GM21447 (cell line): ENCODE measurements around the gene ITPK1.

ENCODE experiments used
- ATAC-seq: cut with Tn5 transposase; IDR thresholded peaks from one replicate; pipeline ENCODE4 v1.9.1; 2021; ENCODE audit not compliant: unreplicated experiment

The ITPK1 gene

DNA sequence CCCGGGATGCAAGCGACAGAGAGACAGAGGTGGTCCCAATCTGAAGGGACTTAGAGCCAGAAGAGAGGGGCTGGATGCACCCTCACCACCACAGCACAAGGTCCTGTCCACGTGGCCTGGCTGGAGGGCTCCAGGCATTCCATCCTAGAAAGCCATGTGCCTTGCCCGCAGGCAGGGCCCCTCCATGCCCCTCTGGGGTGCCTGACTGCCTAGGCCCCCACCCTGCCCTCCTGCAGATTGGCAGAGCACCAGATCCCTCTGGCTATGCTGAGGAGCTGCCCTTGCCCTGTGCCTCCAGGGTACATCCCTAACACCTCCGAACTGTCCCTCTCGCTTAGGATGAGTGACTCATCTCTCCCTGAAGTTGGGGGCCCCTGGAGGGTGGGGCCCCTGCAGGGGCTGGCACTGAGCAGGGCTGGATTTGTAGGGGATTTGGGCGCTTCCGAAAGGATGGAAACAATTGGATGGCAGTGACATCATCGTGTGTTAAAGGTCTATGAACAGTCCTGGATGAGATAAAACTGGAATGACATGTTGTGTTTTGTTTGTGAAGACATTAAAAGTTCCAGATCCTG is 141.8 kb downstream of the ITPK1 start:
- no peak for ATAC-seq

GRCh38 chr14:92973261-92973797 is 142.4 kb downstream of the ITPK1 start:
- no peak for ATAC-seq

DNA sequence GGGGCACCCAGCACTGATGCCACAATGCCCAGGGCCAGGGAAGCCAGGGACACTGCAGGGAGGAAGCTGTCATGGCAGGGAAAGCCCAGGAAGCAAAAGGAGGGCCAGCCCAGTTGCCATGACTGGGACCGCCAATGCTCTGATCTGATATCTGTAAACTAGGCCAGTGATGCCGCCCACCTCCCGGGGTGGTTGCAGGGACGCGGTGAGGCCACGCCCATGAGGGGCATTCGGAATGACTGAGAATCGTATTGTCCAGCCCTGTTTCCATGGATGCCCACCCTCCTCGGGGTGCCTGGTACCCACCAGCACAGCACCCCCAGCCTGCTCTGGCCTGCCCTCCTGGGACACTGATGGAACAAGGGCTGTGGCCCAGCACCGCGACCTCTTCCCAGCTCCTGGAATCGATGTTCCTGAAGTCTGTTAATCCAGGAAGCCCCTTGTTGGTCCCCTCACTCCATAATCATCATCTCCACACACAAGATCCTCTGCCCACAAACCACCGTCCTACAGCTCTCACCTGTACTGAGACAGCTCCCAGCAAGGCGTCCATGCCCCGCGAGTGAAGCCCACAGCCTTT is 144.0 kb downstream of the ITPK1 start:
- no peak for ATAC-seq

DNA sequence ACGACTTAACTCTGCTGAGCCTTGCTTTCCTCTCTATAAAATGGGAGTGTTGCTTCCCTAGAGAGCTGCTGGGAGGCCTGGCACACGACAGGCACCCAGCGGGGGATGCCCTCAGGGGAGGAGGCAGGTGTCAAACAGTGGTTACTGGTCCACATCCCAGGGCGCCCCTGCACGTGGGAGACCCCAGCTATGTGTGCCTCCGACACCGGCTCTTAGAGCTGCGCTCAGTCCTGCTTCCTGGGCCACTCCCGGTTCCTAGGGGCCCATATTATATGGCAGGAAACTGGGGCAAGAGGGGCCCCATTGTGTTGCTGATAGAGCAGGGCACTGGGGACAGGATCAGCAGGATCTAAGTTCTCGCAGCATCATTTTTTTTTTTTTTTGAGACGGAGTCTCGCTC is 145.5 kb downstream of the ITPK1 start:
- no peak for ATAC-seq

- ATAC-seq: no peak
Observed at GRCh38 chr14:92969871-92970270, 145.9 kb downstream of the ITPK1 start.

DNA sequence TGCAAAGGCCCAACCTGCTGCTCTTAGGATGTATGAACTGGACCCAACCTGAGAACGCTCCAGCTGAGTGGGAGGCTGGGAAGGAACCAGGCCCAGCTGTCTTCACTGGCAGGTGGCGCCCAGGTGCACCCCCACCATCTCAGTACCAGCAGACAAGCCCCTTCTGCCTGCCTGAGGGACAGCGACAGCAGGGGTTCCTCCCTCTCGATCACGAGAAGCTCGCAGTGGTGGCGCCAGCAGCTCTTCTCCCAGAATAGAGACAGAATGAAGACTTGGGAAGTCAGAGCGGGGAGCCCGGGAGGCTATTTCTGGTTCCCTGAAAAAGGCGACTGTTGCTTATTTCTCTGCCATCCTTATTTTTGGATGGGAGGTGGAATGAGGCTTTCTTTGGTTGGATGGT is 146.3 kb downstream of the ITPK1 start:
- ATAC-seq: no peak

- ATAC-seq: no peak
Observed at GRCh38 chr14:92968291-92969020, 147.3 kb downstream of the ITPK1 start.

GRCh38 chr14:92967346-92967926 is 148.3 kb downstream of the ITPK1 start:
- no peak for ATAC-seq

DNA sequence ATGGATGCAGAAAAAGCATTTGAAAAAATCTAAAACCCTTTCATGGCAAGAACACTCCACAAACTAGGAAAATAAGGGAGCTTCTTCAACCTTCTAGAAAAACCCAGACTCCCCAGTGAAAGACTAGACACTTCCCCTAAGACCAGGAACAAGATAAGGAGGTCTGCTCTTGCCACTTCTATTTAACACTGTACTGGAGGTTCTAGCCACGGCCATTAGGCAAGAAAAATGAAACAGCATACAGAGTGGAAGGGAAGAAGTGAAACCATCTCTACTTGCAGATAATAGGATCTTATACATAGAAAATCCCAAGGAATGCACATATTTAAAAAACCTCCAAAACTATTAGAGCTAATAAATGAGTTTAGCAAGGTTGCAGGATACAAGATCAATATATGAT is 150.4 kb downstream of the ITPK1 start:
- no peak for ATAC-seq

- no peak for ATAC-seq
Observed at GRCh38 chr14:92964124-92965109, 151.3 kb downstream of the ITPK1 start.

DNA sequence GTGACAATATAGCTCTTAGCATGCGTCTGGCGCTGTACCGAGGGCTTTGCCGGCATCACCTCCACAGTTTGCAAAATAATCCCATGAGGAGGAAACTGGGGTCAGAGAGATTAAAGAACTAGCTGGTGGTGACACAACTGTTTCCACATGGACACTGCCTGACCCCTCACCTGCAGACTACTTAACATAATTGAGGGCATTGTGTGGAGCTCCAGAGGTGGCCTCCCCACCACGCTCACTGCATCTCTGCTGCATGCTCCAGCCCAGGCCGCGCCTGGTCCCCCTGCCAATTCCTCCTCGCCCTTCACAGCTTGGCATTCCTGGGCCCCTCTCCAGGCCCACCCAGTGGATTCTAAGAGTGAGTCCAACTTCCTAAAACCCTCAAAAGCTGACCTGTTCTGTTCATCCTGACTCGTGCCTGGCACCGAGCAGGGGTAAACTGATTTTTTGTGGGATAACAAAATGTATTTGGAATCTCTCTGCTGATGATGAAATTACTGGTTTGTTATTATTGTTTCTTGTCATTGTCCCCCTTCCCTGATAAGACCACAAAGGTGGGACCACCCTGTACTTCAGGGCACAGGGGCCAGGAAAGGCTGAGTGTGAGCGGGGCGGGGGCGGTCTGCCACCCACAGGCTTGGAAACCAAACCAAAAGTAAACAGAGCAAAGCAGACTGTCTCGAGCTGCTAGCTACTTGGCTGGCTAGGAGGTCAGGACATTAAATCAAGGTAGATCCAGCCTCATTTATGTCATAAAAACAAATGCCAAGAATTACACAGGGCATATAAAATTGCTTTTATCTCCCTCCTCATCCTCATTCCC is 152.2 kb downstream of the ITPK1 start:
- no peak for ATAC-seq

DNA sequence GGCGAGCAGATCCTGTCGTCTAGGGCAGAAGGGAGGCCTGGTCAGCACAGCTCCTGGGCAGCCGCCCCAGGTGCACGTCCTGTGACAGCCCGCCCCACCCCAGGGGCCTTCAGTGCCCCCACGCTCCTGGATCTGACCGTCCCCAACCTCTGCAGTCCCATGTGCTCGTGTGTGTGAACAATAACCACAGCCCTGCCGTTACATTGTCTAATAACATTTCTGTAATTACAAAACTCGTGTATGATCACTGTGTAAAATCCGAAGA is 153.0 kb downstream of the ITPK1 start:
- ATAC-seq: no peak

GRCh38 chr14:92962031-92962830 is 153.5 kb downstream of the ITPK1 start:
- ATAC-seq: no peak

GRCh38 chr14:92961567-92961855 is 154.2 kb downstream of the ITPK1 start:
- ATAC-seq: no peak

DNA sequence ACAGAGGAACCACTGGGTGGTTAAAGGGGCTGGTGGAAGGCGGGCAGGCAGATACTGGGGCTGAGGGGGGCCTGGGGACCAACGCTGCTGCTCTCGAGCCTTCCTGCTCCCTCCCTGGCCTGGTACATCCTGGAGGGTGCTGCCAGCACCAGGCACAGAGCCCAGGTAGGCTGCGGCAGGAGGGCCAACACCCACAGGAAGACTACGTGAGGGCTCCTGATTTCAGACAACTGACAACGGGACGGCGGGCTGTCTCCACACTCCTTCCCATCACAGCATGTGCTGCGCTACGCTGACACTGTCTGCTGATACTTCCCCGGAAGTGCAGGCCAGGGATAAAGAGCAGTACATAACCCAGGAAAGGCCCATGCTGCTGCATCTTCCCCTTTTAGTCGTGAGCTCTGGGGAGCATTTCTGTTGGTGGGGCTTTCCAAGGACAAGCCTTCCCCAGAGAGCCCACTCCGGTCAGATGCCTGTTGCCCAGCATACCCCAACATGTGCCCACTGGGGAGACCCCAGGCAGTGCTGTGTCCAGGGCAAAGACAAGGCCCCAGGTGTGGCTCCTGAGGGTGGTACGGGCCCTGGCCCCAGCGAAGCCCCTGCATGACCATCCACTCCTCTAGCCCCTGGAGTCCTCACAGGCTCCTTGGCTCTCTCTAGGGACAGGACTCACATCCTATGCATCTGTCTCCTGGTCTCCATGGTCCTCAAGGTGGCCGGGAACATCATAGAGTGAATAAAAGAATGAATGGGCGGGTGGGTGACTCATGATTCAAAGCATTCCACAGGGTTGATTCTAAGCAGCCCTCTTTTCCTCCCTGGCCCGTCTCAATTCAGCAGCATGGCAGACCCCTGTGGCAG is 154.8 kb downstream of the ITPK1 start:
- no peak for ATAC-seq

DNA sequence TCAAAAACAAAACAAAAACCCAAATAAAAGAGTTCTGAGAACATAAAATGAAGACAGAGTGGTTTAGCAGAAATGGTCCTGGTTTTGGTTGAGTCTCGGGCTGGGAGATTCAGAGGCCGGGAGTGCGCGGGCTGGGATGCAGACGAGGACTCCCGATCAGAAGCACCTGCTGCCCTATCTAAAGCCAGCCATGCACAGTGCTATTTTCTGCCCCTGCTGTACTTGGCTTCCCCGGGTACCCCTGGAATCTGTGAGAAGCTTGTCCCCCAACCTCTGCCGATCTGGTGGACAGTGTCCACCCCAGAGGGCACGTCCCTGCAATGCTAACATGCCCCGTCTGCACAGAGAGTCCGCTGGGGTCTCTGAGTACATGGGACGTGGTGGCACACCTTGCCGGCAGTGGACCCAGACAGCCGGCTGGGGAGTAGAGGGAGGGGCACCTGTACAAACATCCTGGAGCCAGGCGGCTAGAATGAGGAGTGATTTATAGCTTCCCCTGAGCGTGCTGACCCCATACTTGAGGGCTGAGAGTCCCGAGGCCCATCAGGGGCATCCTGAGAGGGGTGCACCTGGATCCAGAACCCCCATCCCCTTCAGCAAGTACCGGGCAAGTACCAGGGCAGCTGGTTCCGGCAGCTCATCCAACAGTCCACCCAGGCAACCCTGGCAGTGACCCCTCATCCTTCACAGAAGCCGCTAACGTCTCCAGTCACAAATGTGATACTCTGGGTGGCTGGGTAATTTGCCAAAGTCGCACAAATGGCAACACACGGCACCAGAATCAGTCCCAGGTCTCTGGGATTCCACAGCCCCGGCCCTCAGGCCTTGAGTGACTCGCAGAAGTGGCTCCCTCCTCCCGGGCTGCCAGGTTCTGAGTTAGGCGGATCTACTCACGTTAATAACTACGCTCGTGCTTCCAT is 155.7 kb downstream of the ITPK1 start:
- no peak for ATAC-seq

DNA sequence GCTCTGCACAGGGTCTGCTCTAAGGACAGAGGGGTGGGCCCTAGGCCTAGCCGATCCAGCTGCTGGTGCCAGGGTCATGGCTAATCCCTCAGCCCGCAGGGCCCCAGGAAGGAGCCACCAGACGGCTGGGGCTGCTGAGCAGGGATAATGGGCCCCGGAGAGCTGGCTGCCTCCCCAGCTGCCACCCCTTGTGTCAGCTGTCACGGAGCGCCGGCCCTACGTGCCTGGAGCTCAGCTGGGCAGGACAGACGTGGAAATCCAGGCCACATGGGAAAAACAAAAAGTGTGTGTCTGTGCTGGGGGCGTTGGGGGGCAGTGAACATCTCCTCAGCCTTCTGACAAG is 156.6 kb downstream of the ITPK1 start:
- no peak for ATAC-seq
